PC-9 (cell line): Measurements from ENCODE around the gene ZNF728. TPM values are rescaled to one million over a fixed set of nuclear protein-coding genes. Genes with fewer than 3 reads are reported as not detected.
"Not testable (repeated sequence)": the region's sequence is repeated elsewhere in the genome, so short reads cannot be mapped to it uniquely, and the experiment has no call there.

Experiments
- BruUV-seq: library from RNA; stranded (reverse); fragments of 400-500 nt; replicated peaks from 2 replicates; lab custom pipeline; 2021; lab: Mats Ljungman, UMichigan
- CTCF ChIA-PET: fragments of 300-600 bp; sonication (Branson Sonifier 250); formaldehyde crosslinking; loops from one replicate; lab custom pipeline; 2022; ENCODE audit warnings: antibody characterized with exemption; lab: Charles Lee
- POLR2A ChIA-PET: fragments of 300-600 bp; sonication (Branson Sonifier 250); formaldehyde crosslinking; loops from one replicate; lab custom pipeline; 2022; ENCODE audit warnings: antibody characterized with exemption; ENCODE audit not compliant: unreplicated experiment; lab: Charles Lee
- DNase-seq, 2 experiments: peaks; one replicate each; pipeline versions ENCODE4 v3.0.0 to v3.0.0-alpha.2; 2015 to 2022; ENCODE audit warnings: mixed read lengths in 1 of 2
- H2AFZ ChIP-seq: fragments of 200-600 bp; sonication (generic); 2 replicates; pipeline ENCODE4 v1.8.1; 2017; ENCODE audit warnings: antibody characterized with exemption
- H3F3A ChIP-seq: fragments of 200-600 bp; sonication (generic); 2 replicates; pipeline ENCODE4 v1.8.1; 2017; ENCODE audit warnings: antibody characterized with exemption, mild to moderate bottlenecking, low read depth; ENCODE audit not compliant: insufficient read depth
- H3K27ac ChIP-seq: fragments of 200-600 bp; sonication (generic); 2 replicates; pipeline ENCODE4 v1.6.1; 2016; ENCODE audit warnings: mixed run types
- H3K27me3 ChIP-seq: fragments of 200-600 bp; sonication (generic); 2 replicates; pipeline ENCODE4 v1.6.1; 2016; ENCODE audit warnings: low read depth, mixed run types; ENCODE audit not compliant: insufficient read depth
- H3K36me3 ChIP-seq: fragments of 200-600 bp; sonication (generic); 2 replicates; pipeline ENCODE4 v1.6.1; 2016; ENCODE audit warnings: low read depth, mixed run types
- H3K4me1 ChIP-seq: fragments of 200-600 bp; sonication (generic); replicated peaks from 2 replicates; pipeline ENCODE4 v1.6.1; 2016; ENCODE audit warnings: mixed run types; ENCODE audit not compliant: insufficient read depth
- H3K4me2 ChIP-seq: fragments of 200-600 bp; sonication (generic); 2 replicates; pipeline ENCODE4 v1.6.1; 2017; ENCODE audit warnings: mixed run types
- H3K4me3 ChIP-seq: fragments of 200-600 bp; sonication (generic); 2 replicates; pipeline ENCODE4 v1.6.1; 2016; ENCODE audit warnings: mixed run types
- H3K79me2 ChIP-seq: fragments of 200-600 bp; sonication (generic); 2 replicates; pipeline ENCODE4 v1.6.1; 2017; ENCODE audit warnings: low read depth, mixed run types
- H3K9me2 ChIP-seq: fragments of 200-600 bp; sonication (generic); 2 replicates; pipeline ENCODE4 v1.8.1; 2017; ENCODE audit warnings: mild to moderate bottlenecking; ENCODE audit not compliant: insufficient read depth
- H3K9me3 ChIP-seq: fragments of 200-600 bp; sonication (generic); 2 replicates; pipeline ENCODE4 v1.8.1; 2016; ENCODE audit warnings: low read depth; ENCODE audit not compliant: insufficient read depth
- H4K20me1 ChIP-seq: fragments of 200-600 bp; sonication (generic); 2 replicates; pipeline ENCODE4 v1.8.1; 2017; ENCODE audit not compliant: insufficient read depth
- EZH2 ChIP-seq: fragments of 200-600 bp; sonication (generic); IDR thresholded peaks from 2 replicates; pipeline ENCODE4 v1.8.0; 2017; ENCODE audit warnings: antibody characterized with exemption, low read depth
- intact Hi-C: fragments of 100-400 bp; cut with micrococcal nuclease; formaldehyde crosslinking; loops from one replicate; pipeline ENCODE4 v1.10.0; 2022; ENCODE audit not compliant: unreplicated experiment
- total RNA-seq: library from RNA; stranded (reverse); gene quantifications from 2 replicates; pipeline ENCODE4 v1.2.3, GENCODE V29; 2021
- TF ChIP-seq, protein P1 (sequence below): fragments of 200-600 bp; sonication (generic); conservative IDR thresholded peaks from 2 replicates; pipeline ENCODE4 v1.6.1; 2017; ENCODE audit warnings: mixed run types, antibody characterized with exemption, mild to moderate bottlenecking, moderate library complexity

ZNF728 gene
- total RNA-seq, 1 experiment from 2014 or later = not detected

- H3K4me3 ChIP-seq = no peak overlapping the region
- H3K4me2 ChIP-seq = no peak overlapping the region
- ChIA-PET CTCF (no interaction called here), POLR2A (no interaction called here)
- TF ChIP-seq, protein P1, sequence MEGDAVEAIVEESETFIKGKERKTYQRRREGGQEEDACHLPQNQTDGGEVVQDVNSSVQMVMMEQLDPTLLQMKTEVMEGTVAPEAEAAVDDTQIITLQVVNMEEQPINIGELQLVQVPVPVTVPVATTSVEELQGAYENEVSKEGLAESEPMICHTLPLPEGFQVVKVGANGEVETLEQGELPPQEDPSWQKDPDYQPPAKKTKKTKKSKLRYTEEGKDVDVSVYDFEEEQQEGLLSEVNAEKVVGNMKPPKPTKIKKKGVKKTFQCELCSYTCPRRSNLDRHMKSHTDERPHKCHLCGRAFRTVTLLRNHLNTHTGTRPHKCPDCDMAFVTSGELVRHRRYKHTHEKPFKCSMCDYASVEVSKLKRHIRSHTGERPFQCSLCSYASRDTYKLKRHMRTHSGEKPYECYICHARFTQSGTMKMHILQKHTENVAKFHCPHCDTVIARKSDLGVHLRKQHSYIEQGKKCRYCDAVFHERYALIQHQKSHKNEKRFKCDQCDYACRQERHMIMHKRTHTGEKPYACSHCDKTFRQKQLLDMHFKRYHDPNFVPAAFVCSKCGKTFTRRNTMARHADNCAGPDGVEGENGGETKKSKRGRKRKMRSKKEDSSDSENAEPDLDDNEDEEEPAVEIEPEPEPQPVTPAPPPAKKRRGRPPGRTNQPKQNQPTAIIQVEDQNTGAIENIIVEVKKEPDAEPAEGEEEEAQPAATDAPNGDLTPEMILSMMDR = no peak
- TF ChIP-seq EZH2 = no peak
- no peak overlapping the region for H3K27ac ChIP-seq
- no peak for DNase-seq
- H3K36me3 ChIP-seq = no peaks in the 10 kb centered on the region
- BruUV-seq = no TSS peak
- no peaks in the 10 kb centered on the region for H3K79me2 ChIP-seq
- H3K27me3 ChIP-seq = no peaks in the 10 kb centered on the region
- H3F3A ChIP-seq = no peaks in the 10 kb centered on the region
- no peaks in the 10 kb centered on the region for H3K9me2 ChIP-seq
- no peak overlapping the region for H2AFZ ChIP-seq
- no peaks in the 10 kb centered on the region for H3K4me1 ChIP-seq
- H4K20me1 ChIP-seq = no peaks in the 10 kb centered on the region
- intact Hi-C loops = no loop called here
- H3K9me3 ChIP-seq = 0 out of 2 replicates have a peak, but pooled peaks cover 3% of the 10 kb centered on the region
Observed at GRCh38 chr19:23046743-23047142, 43.8 kb upstream of the ZNF728 start.

GRCh38 chr19:23033721-23034120 is 30.7 kb upstream of the ZNF728 start:
- no peaks in the 10 kb centered on the region for H3K27me3 ChIP-seq
- POLR2A ChIA-PET = no interaction called here

GRCh38 chr19:23015660-23016059 is 12.7 kb upstream of the ZNF728 start:
- Histone ChIP-seq H3K36me3 (no peaks in the 10 kb centered on the region), H3K4me3 (no peak overlapping the region), H2AFZ (no peak overlapping the region), H3K4me1 (no peaks in the 10 kb centered on the region), H3K4me2 (no peak overlapping the region), H3K9me2 (no peaks in the 10 kb centered on the region), H3K27ac (no peak overlapping the region), H3F3A (no peaks in the 10 kb centered on the region), H3K9me3 (no peaks in the 10 kb centered on the region; the same call in 1 of the 2 replicates), H3K79me2 (no peaks in the 10 kb centered on the region), H4K20me1 (no peaks in the 10 kb centered on the region), H3K27me3 (no peaks in the 10 kb centered on the region)
- no peak for TF ChIP-seq EZH2
- TF ChIP-seq, protein P1 = no peak
- POLR2A ChIA-PET = no interaction called here
- intact Hi-C loops = no loop called here
- no TSS peak for BruUV-seq
- no peak for DNase-seq
- CTCF ChIA-PET = no interaction called here

More at GRCh38 chr19:23033721-23034120, 30.7 kb upstream of the ZNF728 start:
- Histone ChIP-seq H4K20me1 (no peaks in the 10 kb centered on the region), H3K36me3 (no peaks in the 10 kb centered on the region), H2AFZ (no peak overlapping the region), H3K79me2 (no peaks in the 10 kb centered on the region), H3K9me2 (no peaks in the 10 kb centered on the region), H3K4me3 (no peak overlapping the region), H3K4me2 (no peak overlapping the region), H3K9me3 (no peaks in the 10 kb centered on the region; the same call in 1 of the 2 replicates), H3K27ac (no peak overlapping the region), H3F3A (no peaks in the 10 kb centered on the region), H3K4me1 (no peaks in the 10 kb centered on the region)
- intact Hi-C loops = no loop called here
- TF ChIP-seq, protein P1 = no peak
- TF ChIP-seq EZH2 = no peak
- DNase-seq = no peak
- CTCF ChIA-PET = no interaction called here
- BruUV-seq = no TSS peak

DNA sequence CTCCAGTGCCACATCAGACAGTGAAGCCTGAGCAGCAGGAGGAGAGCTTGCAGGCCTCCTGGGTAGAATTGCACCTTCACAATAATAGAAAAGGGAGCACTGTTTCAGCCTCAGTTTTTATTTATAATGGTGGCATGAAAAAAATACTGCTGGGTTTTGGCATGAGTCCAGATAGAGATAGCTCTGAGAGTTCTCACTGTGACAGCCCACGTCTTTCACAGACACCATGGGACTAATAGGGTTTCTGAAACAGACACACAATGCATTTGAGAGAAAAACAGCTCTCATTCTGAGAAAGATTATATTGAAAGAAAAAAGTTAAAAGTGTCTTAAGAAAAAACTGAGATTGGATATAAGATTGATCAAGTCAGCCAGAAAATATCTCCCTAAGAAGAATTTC is 8.0 kb downstream of the ZNF728 start:
- H3K4me1 ChIP-seq, BruUV-seq, H3K9me3 ChIP-seq, H2AFZ ChIP-seq, H3K36me3 ChIP-seq, H3K9me2 ChIP-seq, H3K27me3 ChIP-seq, intact Hi-C loops, H3K4me2 ChIP-seq, H3K79me2 ChIP-seq, DNase-seq, H3F3A ChIP-seq, H3K27ac ChIP-seq, CTCF ChIA-PET, POLR2A ChIA-PET, H3K4me3 ChIP-seq, H4K20me1 ChIP-seq: not testable (repeated sequence)
